ENCODE data around the gene TCIRG1. TPM values are rescaled to one million over a fixed set of nuclear protein-coding genes. Genes with fewer than 3 reads are reported as not detected.

Gene TCIRG1
- total RNA-seq, 4 donors from 2014 or later, result 13.4 to 24.5 (median 14.1) TPM

DNA sequence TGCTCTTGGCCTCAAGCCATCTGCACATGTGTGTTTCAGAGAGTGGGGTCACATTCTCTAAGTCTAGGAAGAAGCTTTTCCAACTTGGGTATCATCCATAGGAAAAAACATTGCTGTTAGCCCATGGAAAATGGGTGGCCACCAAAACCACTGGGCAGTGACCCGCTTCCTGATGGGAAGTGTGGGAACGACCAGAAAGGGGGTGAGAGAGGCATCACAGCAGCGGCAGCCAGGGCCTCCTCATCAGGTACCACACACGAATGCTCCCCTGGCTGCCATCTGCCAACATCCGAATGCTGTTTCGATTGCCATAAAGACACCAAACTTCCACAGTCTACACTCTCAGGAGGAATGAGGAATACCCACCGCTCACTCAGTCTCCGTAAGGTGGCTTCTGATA lies 42.0 kb downstream of the TCIRG1 start:
- Histone ChIP-seq H3K9me3 (no peaks in the 10 kb centered on the region), H3K4me3 (no peak overlapping the region), H3K27me3 (no peaks in the 10 kb centered on the region), H3K36me3 (no peaks in the 10 kb centered on the region), H3K27ac (peak overlapping the region in 1 of 4 donors; percentile 77), H3K4me1 (peaks cover 6 to 24% of the 10 kb centered on the region in 2 donors)
- in situ Hi-C loops (cut with MboI; ENCODE audit: low sequenced_read_pairs in 4 of 4), result no loop called here
- TF ChIP-seq CTCF (IDR thresholded peaks at IDR 0.05 in 4 of 5, conservative IDR thresholded peaks at IDR 0.05 in 1 of 5) (no peak), POLR2A (IDR thresholded peaks at IDR 0.05) (no peak)
- intact Hi-C loops (cut with DNase I; ENCODE audit: low total_unique reads), result no loop called here
- no peak for ATAC-seq
- DNase-seq, result no peak

- Histone ChIP-seq H3K4me1 (peaks cover 6 to 24% of the 10 kb centered on the region in 2 donors), H3K4me3 (no peak overlapping the region), H3K36me3 (no peaks in the 10 kb centered on the region), H3K9me3 (no peaks in the 10 kb centered on the region), H3K27me3 (no peaks in the 10 kb centered on the region), H3K27ac (peak overlapping the region in 3 of 4 donors; percentile 30 to 77 (median 38))
- no peak for TF ChIP-seq POLR2A (IDR thresholded peaks at IDR 0.05)
- no peak for TF ChIP-seq CTCF (IDR thresholded peaks at IDR 0.05 in 4 of 5, conservative IDR thresholded peaks at IDR 0.05 in 1 of 5)
- ATAC-seq (peak; percentile 95 to 97), DNase-seq (peak; percentile 30 to 59)
- intact Hi-C loops (cut with DNase I; ENCODE audit: low total_unique reads) (no loop called here), in situ Hi-C loops (cut with MboI; ENCODE audit: low sequenced_read_pairs in 4 of 4) (no loop called here)
Observed at GRCh38 chr11:68081691-68082090, 42.9 kb downstream of the TCIRG1 start.

DNA sequence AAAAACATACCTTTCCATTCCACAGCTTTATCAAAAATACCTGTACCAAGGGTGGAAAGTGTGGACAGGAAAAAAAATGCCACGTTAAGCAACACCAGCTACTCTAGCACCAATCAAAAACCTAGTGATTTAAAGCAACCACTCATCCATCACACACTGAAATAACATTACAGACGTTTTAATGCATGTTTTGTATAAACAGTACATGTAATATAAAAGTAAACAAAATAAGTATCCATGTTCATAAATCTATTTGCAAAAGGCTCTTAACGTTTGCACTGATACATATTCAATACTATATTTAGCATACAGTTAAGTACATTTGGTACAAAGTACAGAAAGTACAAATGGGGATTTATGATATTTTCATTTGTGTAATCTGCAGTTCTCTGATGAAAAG lies 43.7 kb downstream of the TCIRG1 start:
- Histone ChIP-seq H3K4me3 (no peak overlapping the region), H3K27me3 (no peaks in the 10 kb centered on the region), H3K36me3 (no peaks in the 10 kb centered on the region), H3K27ac (peak overlapping the region in 1 of 4 donors; percentile 77), H3K9me3 (no peaks in the 10 kb centered on the region), H3K4me1 (peaks cover 6 to 24% of the 10 kb centered on the region in 2 donors)
- DNase-seq, result no peak
- no peak for TF ChIP-seq CTCF (IDR thresholded peaks at IDR 0.05 in 4 of 5, conservative IDR thresholded peaks at IDR 0.05 in 1 of 5)
- no peak for TF ChIP-seq POLR2A (IDR thresholded peaks at IDR 0.05)
- in situ Hi-C loops (cut with MboI; ENCODE audit: low sequenced_read_pairs in 4 of 4) (no loop called here), intact Hi-C loops (cut with DNase I; ENCODE audit: low total_unique reads) (no loop called here)
- ATAC-seq, result no peak

- no peaks in the 10 kb centered on the region for H3K9me3 ChIP-seq
- DNase-seq (no peak), ATAC-seq (no peak)
- intact Hi-C loops (cut with DNase I; ENCODE audit: low total_unique reads), result no loop called here
- H3K36me3 ChIP-seq, result no peaks in the 10 kb centered on the region
- H3K4me1 ChIP-seq, result peaks cover 6 to 24% of the 10 kb centered on the region in 2 donors
- no peak for TF ChIP-seq POLR2A (IDR thresholded peaks at IDR 0.05)
- TF ChIP-seq CTCF (IDR thresholded peaks at IDR 0.05 in 4 of 5, conservative IDR thresholded peaks at IDR 0.05 in 1 of 5), result no peak
- in situ Hi-C loops (cut with MboI; ENCODE audit: low sequenced_read_pairs in 4 of 4), result no loop called here
- peak overlapping the region in 1 of 4 donors; percentile 22 for H3K27ac ChIP-seq
- H3K27me3 ChIP-seq, result no peaks in the 10 kb centered on the region
- no peak overlapping the region for H3K4me3 ChIP-seq
Observed at GRCh38 chr11:68083517-68083916, 44.7 kb downstream of the TCIRG1 start.

DNA sequence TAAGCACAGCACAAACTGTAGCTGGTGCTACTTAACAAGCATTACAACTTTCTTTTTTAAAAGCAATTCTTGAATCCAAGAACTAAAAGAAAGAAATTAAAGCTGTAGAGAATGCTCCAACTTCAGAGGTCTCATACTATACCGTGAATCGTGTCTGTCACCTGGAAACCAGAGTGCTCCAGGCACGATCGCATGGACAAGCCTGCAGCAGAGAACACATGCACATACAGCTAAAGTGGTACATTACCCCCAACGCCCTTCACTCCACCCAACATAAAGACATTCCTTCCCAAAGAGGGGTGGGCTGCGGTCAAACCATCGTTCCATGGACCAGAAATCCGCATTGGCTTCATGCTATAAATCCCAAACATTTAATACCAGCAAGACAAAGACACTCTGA lies 50.9 kb downstream of the TCIRG1 start:
- no peak overlapping the region for H3K27ac ChIP-seq
- DNase-seq, result no peak
- intact Hi-C loops (cut with DNase I; ENCODE audit: low total_unique reads), result no loop called here

More for the DNA sequence above, 50.9 kb downstream of the TCIRG1 start:
- H3K9me3 ChIP-seq, result no peaks in the 10 kb centered on the region
- H3K36me3 ChIP-seq, result no peaks in the 10 kb centered on the region
- TF ChIP-seq CTCF (IDR thresholded peaks at IDR 0.05 in 4 of 5, conservative IDR thresholded peaks at IDR 0.05 in 1 of 5) (no peak), POLR2A (IDR thresholded peaks at IDR 0.05) (no peak)
- H3K4me1 ChIP-seq, result peaks cover 9 to 32% of the 10 kb centered on the region in 2 donors
- no peaks in the 10 kb centered on the region for H3K27me3 ChIP-seq
- in situ Hi-C loops (cut with MboI; ENCODE audit: low sequenced_read_pairs in 4 of 4), result no loop called here
- no peak for ATAC-seq
- no peak overlapping the region for H3K4me3 ChIP-seq
